GM23248 (cell line): ENCODE results near the gene MUC2. TPM values are rescaled to one million over a fixed set of nuclear protein-coding genes. Genes with fewer than 3 reads are reported as not detected.

Experiments
- DNase-seq: peaks from one replicate; pipeline ENCODE4 v3.0.0-alpha.2; 2015
- H2AFZ ChIP-seq: fragments of 200-600 bp; sonication (generic); 2 replicates; pipeline ENCODE4 v1.6.1; 2016; ENCODE audit warnings: antibody characterized with exemption
- H3F3A ChIP-seq: fragments of 200-600 bp; sonication (generic); 2 replicates; pipeline ENCODE4 v1.6.1; 2016; ENCODE audit warnings: mild to moderate bottlenecking, antibody characterized with exemption, mixed run types; ENCODE audit not compliant: insufficient read depth
- H3K27ac ChIP-seq: fragments of 200-600 bp; sonication (generic); 2 replicates; pipeline ENCODE4 v1.5.1; 2016; ENCODE audit warnings: mild to moderate bottlenecking
- H3K27me3 ChIP-seq: fragments of 200-600 bp; sonication (generic); replicated peaks from 2 replicates; pipeline ENCODE4 v1.6.1; 2016; ENCODE audit warnings: mild to moderate bottlenecking; ENCODE audit not compliant: insufficient read depth
- H3K36me3 ChIP-seq: fragments of 200-600 bp; sonication (generic); 2 replicates; pipeline ENCODE4 v1.6.1; 2016; ENCODE audit warnings: low read depth, mild to moderate bottlenecking
- H3K4me1 ChIP-seq: fragments of 200-600 bp; sonication (generic); 2 replicates; pipeline ENCODE4 v1.6.1; 2016; ENCODE audit warnings: mild to moderate bottlenecking; ENCODE audit not compliant: insufficient read depth
- H3K4me2 ChIP-seq: fragments of 200-600 bp; sonication (generic); one replicate; pipeline ENCODE4 v1.6.1; 2016; ENCODE audit warnings: mild to moderate bottlenecking; ENCODE audit not compliant: unreplicated experiment
- H3K4me3 ChIP-seq: fragments of 200-600 bp; sonication (generic); 2 replicates; pipeline ENCODE4 v1.5.1; 2016; ENCODE audit warnings: mild to moderate bottlenecking
- H3K79me2 ChIP-seq: fragments of 200-600 bp; sonication (generic); 2 replicates; pipeline ENCODE4 v1.6.1; 2016; ENCODE audit warnings: mild to moderate bottlenecking; ENCODE audit not compliant: insufficient read depth
- H3K9ac ChIP-seq: fragments of 200-600 bp; sonication (generic); 2 replicates; pipeline ENCODE4 v1.6.1; 2016; ENCODE audit warnings: mild to moderate bottlenecking
- H3K9me2 ChIP-seq: fragments of 200-600 bp; sonication (generic); 2 replicates; pipeline ENCODE4 v1.6.1; 2016; ENCODE audit warnings: mixed run types, mild to moderate bottlenecking, moderate library complexity; ENCODE audit not compliant: insufficient read depth
- H3K9me3 ChIP-seq: fragments of 200-600 bp; sonication (generic); one replicate; pipeline ENCODE4 v1.6.1; 2017; ENCODE audit warnings: low read depth
- H4K20me1 ChIP-seq: fragments of 200-600 bp; sonication (generic); 2 replicates; pipeline ENCODE4 v1.6.0; 2016; ENCODE audit not compliant: insufficient read depth
- EZH2 ChIP-seq: fragments of 200-600 bp; sonication (generic); IDR thresholded peaks from 2 replicates; pipeline ENCODE4 v1.6.1; 2018; ENCODE audit warnings: antibody characterized with exemption, mild to moderate bottlenecking; ENCODE audit not compliant: insufficient read depth, poor library complexity, severe bottlenecking
- EZH2phosphoT487 ChIP-seq: fragments of 200-600 bp; sonication (generic); IDR thresholded peaks from 2 replicates; pipeline ENCODE4 v1.6.1; 2018; ENCODE audit warnings: antibody characterized with exemption, moderate library complexity, mild to moderate bottlenecking, low read depth; ENCODE audit not compliant: insufficient read depth
- WGBS, 2 experiments: methylation state at CpG; one replicate each; pipeline ENCODE4 v1.1.6; 2015 to 2017; ENCODE audit warnings: low lambda C conversion rate in 2 of 2, low coverage in 1 of 2; ENCODE audit errors: missing lambda C conversion rate in 2 of 2; 5-methylcytosine and 5-hydroxymethylcytosine counted together
- in situ Hi-C: fragments of 300-500 bp; cut with MboI; formaldehyde crosslinking; loops from 2 replicates; pipeline ENCODE4 v1.15.0; 2020
- polyA plus RNA-seq: library from polyadenylated mRNA; unstranded; fragments of >200 nt; fragmentation: Nextera tagmentation; extraction: Ambion mirVana; gene quantifications from 2 replicates; pipeline ENCODE4 v1.2.1, GENCODE V29; 2016
- total RNA-seq: library from RNA; depleted of rRNA; stranded (reverse); fragments of >200 nt; shearing (Covaris generic); gene quantifications from 2 replicates; pipeline ENCODE4 v1.2.3, GENCODE V29; 2014

Gene MUC2
- total and polyA plus RNA-seq, 2 experiments from 2014 or later, result not detected

DNA sequence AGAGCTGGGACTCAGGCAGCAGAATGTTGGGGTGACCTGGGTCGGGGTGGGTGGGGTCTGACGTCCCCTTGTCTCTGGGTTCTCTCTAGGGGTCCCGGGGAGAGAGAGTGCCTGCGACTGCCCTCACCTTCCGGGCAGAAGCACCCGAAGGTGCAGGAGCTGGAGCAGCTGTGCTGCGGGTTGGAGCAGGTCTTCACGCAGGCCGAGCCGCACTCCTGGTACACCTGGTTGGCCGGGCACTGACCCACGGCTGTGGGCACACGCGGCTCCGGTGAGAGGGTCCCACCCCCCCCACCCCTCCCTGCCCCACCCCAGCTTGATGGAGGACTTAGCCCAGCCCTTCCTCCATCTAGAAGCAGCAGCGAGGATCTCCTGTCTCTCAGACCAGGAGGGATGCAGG is 44.6 kb upstream of the MUC2 start:
- in situ Hi-C loops, result no loop called here
- 40 to 50% methylated on average over 6 to 16 of the region's 16 CpGs for WGBS, 2 experiments

DNA sequence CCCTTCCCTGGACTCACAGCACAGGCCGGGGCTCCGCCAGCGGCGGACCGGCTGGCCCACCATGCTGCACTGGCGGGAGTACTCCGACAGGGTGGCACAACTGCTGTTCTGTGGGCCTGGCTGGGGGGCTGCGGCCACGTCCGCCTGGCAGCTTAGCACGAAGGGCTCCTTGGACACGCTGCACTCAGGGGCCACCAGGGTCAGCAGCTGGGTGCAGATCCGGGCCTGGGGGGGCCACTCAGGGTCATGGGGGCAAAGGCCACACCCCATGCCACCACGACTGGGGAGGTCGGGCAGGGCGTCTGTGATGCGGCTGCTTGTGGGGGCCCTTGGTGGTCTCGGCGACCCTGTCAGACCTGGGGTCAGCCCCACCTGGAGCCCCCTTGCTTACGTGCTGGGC is 44.1 kb upstream of the MUC2 start:
- Histone ChIP-seq H3K9me3 (no peaks in the 10 kb centered on the region), H2AFZ (no peak overlapping the region), H3K4me2 (no peak overlapping the region), H3K36me3 (no peaks in the 10 kb centered on the region), H3K4me1 (no peaks in the 10 kb centered on the region), H3K27ac (no peak overlapping the region), H3K4me3 (no peak overlapping the region), H3F3A (no peaks in the 10 kb centered on the region), H3K79me2 (no peaks in the 10 kb centered on the region), H4K20me1 (no peaks in the 10 kb centered on the region), H3K9ac (no peak overlapping the region), H3K27me3 (no peaks in the 10 kb centered on the region), H3K9me2 (no peaks in the 10 kb centered on the region)
- in situ Hi-C loops, result no loop called here
- 47 to 48% methylated on average over 18 to 20 of the region's 20 CpGs for WGBS, 2 experiments
- DNase-seq, result no peak
- TF ChIP-seq EZH2phosphoT487 (no peak), EZH2 (no peak)

More for the DNA sequence above, 44.6 kb upstream of the MUC2 start:
- no peaks in the 10 kb centered on the region for H3K9me3 ChIP-seq
- no peak overlapping the region for H3K4me2 ChIP-seq
- no peaks in the 10 kb centered on the region for H3K36me3 ChIP-seq
- no peak for TF ChIP-seq EZH2
- no peaks in the 10 kb centered on the region for H3F3A ChIP-seq
- no peaks in the 10 kb centered on the region for H3K4me1 ChIP-seq
- no peak overlapping the region for H2AFZ ChIP-seq
- H3K27ac ChIP-seq, result no peak overlapping the region
- no peaks in the 10 kb centered on the region for H3K9me2 ChIP-seq
- H4K20me1 ChIP-seq, result no peaks in the 10 kb centered on the region
- H3K27me3 ChIP-seq, result no peaks in the 10 kb centered on the region
- DNase-seq, result no peak
- H3K9ac ChIP-seq, result no peak overlapping the region
- no peak overlapping the region for H3K4me3 ChIP-seq
- H3K79me2 ChIP-seq, result no peaks in the 10 kb centered on the region

DNA sequence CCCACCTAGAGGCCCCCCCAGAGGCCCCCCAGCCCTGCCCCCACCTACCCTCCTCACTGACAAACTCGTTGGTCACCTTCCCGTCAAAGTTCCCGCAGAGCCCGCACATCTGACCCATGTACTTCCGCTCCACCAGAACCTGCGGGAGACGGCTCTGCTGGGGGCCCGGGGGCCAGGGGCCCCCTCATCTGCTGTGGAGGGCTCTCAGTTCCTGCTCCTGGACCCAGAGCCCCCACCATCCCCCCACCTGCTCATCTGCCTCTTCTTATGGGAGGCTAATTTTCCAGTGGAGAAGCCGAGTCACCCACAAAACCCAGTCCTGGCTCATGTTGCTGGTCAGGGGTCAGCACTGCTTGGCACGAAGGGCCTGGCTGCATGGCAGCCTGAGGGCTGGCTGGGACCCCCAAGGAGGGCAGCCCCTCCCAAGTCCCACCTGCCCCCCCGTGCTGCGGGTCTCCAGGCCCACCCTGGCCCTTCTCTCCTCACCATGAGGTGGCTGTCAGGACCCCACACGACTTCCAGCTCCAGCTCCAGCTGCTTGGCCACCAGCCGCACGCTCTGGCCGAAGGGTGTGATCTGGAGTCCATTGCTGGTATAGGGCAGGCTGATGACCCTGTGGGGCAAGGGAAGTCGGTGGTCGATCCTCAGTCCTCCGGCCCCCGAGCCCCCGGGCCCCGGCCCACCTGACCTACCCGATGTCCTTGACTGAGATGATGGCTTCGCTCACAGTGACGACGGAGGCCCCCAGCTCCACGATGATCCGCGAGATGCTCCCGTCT is 43.4 kb upstream of the MUC2 start:
- H3K79me2 ChIP-seq, result no peaks in the 10 kb centered on the region
- H3K9me3 ChIP-seq, result no peaks in the 10 kb centered on the region
- H3K4me2 ChIP-seq, result no peak overlapping the region
- TF ChIP-seq EZH2 (no peak), EZH2phosphoT487 (no peak)
- DNase-seq, result no peak
- H3K36me3 ChIP-seq, result no peaks in the 10 kb centered on the region
- H3K27me3 ChIP-seq, result no peaks in the 10 kb centered on the region
- WGBS, 2 experiments, result 75 to 81% methylated on average over 15 to 30 of the region's 30 CpGs
- H3K27ac ChIP-seq, result no peak overlapping the region
- in situ Hi-C loops, result no loop called here
- H3K4me3 ChIP-seq, result no peak overlapping the region
- H4K20me1 ChIP-seq, result no peaks in the 10 kb centered on the region
- no peaks in the 10 kb centered on the region for H3F3A ChIP-seq
- no peak overlapping the region for H3K9ac ChIP-seq
- no peaks in the 10 kb centered on the region for H3K4me1 ChIP-seq
- no peaks in the 10 kb centered on the region for H3K9me2 ChIP-seq
- no peak overlapping the region for H2AFZ ChIP-seq

DNA sequence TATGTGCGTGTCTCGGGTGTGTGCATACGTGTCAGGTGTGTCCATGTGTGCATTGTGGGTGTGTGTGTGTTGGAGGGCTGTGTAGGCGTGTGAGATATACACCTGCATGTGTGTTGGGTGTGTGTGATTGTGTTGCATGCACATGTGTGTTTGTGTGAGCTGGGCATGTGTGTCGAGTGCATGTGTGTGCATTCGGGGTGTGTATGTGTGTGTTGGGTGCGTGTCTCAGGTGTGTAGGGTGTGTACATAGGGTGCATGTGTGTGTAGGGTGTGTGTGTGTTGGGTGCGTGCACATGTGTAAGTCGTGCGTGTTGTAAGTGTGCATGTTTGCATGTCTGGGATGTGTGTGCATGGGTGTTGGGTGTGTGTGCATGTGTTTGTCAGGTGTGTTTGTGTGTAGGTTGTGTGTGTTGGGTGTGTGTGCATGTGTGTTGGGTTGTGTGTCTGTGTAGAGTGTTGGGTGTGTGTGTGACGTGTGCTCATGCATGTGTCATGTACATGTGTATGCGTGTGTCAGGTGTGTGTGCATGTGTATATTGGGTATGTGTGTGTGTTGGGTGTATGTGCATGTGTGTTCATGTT is 42.3 kb upstream of the MUC2 start:
- in situ Hi-C loops, result no loop called here

More for the DNA sequence above, 42.3 kb upstream of the MUC2 start:
- H3F3A ChIP-seq, result no peaks in the 10 kb centered on the region
- no peak overlapping the region for H2AFZ ChIP-seq
- no peaks in the 10 kb centered on the region for H4K20me1 ChIP-seq
- H3K9me3 ChIP-seq, result no peaks in the 10 kb centered on the region
- DNase-seq, result no peak
- no peaks in the 10 kb centered on the region for H3K9me2 ChIP-seq
- no peaks in the 10 kb centered on the region for H3K27me3 ChIP-seq
- no peak overlapping the region for H3K4me2 ChIP-seq
- H3K9ac ChIP-seq, result no peak overlapping the region
- 89 to 90% methylated on average over 12 of the region's 12 CpGs for WGBS, 2 experiments
- no peaks in the 10 kb centered on the region for H3K79me2 ChIP-seq
- no peaks in the 10 kb centered on the region for H3K36me3 ChIP-seq
- H3K27ac ChIP-seq, result no peak overlapping the region
- no peak for TF ChIP-seq EZH2phosphoT487
- TF ChIP-seq EZH2, result no peak
- H3K4me1 ChIP-seq, result no peaks in the 10 kb centered on the region
- H3K4me3 ChIP-seq, result no peak overlapping the region
